Mucosa of descending colon (tissue), 3 donors: ENCODE data around the gene ENGASE. TPM values are rescaled to one million over a fixed set of nuclear protein-coding genes. Genes with fewer than 3 reads are reported as not detected.
A peak's percentile ranks its signal among the peaks of the same experiment; 100 is the strongest.

Experiments used
- ATAC-seq: fragments of 200-7000 bp; cut with Tn5 transposase; one replicate; pipeline ENCODE4 v1.9.1; 2020; ENCODE audit warnings: mild to moderate bottlenecking, moderate library complexity
- DNase-seq, 3 donors: peaks; one replicate each; pipeline ENCODE4 v3.0.0-alpha.2; 2020
- H3K36me3 ChIP-seq: fragments of 200-600 bp; one replicate; pipeline ENCODE4 v1.8.0; 2021; ENCODE audit warnings: low read depth, mild to moderate bottlenecking
- H3K4me1 ChIP-seq: fragments of 200-600 bp; one replicate; pipeline ENCODE4 v1.8.0; 2021; ENCODE audit warnings: low read depth, mild to moderate bottlenecking
- H3K4me3 ChIP-seq: fragments of 200-600 bp; one replicate; pipeline ENCODE4 v1.8.0; 2021; ENCODE audit warnings: mild to moderate bottlenecking
- H3K9me3 ChIP-seq: fragments of 200-600 bp; one replicate; pipeline ENCODE4 v1.8.0; 2021; ENCODE audit warnings: mild to moderate bottlenecking
- CTCF ChIP-seq: fragments of 200-600 bp; IDR thresholded peaks from one replicate; pipeline ENCODE4 v1.8.0; 2022; ENCODE audit warnings: antibody characterized with exemption, mild to moderate bottlenecking
- intact Hi-C, 2 donors: fragments of 100-400 bp; cut with DNase I in 1 of 2; cut with micrococcal nuclease in 1 of 2; formaldehyde crosslinking; loops; one replicate each; pipeline versions ENCODE4 v1.11.0 to v1.11.1; 2022; cut with DNase I, micrococcal nuclease
- total RNA-seq, 3 donors: library from RNA; stranded (reverse); fragmentation: NEBNext Ultra II Directional in 2 of 3; extraction: Animal tissue kit (Norgen Biotek cat#: 25700) in 2 of 3; gene quantifications; one replicate each; pipeline versions ENCODE4 v1.2.1 to v1.2.4, GENCODE V29; 2021 to 2023
- donor health status: DM: no; HTN: no; CAD: no; lungs with moderate emphysema.
- donor health status: DM: no; HTN: no; CAD: no.
- donor health status: DM: no; HTN: yes; CAD: no.

ENGASE gene
- total RNA-seq, 3 donors from 2014 or later, result 89.6 to 160 (median 97.4) TPM

- H3K4me1 ChIP-seq, result peaks cover 4% of the 10 kb centered on the region
- peak; percentile 77 for ATAC-seq
- no peak overlapping the region for H3K4me3 ChIP-seq
- TF ChIP-seq CTCF, result no peak
- H3K9me3 ChIP-seq, result no peaks in the 10 kb centered on the region
- H3K36me3 ChIP-seq, result no peaks in the 10 kb centered on the region
- DNase-seq, result no peak
- intact Hi-C loops, result no loop called here
Measured at GRCh38 chr17:79036596-79036995, 38.0 kb upstream of the ENGASE start.

- Histone ChIP-seq H3K9me3 (no peaks in the 10 kb centered on the region), H3K4me1 (peaks cover 10% of the 10 kb centered on the region), H3K36me3 (no peaks in the 10 kb centered on the region), H3K4me3 (no peak overlapping the region)
- no peak for ATAC-seq
- no peak for TF ChIP-seq CTCF
- DNase-seq, result peak in 1 of 3 donors; percentile 20
- intact Hi-C loops, result no loop called here
Measured at GRCh38 chr17:79038545-79039135, 36.0 kb upstream of the ENGASE start.

GRCh38 chr17:79039171-79039570, 35.5 kb upstream of the ENGASE start:
- ATAC-seq (no peak), DNase-seq (peak in 1 of 3 donors; percentile 18)
- Histone ChIP-seq H3K4me3 (no peak overlapping the region), H3K4me1 (peaks cover 6% of the 10 kb centered on the region), H3K9me3 (no peaks in the 10 kb centered on the region), H3K36me3 (no peaks in the 10 kb centered on the region)
- no peak for TF ChIP-seq CTCF
- intact Hi-C loops, result no loop called here

- no peak for DNase-seq
- TF ChIP-seq CTCF, result no peak
- ATAC-seq, result no peak
- Histone ChIP-seq H3K4me1 (peaks cover 6% of the 10 kb centered on the region), H3K36me3 (no peaks in the 10 kb centered on the region), H3K9me3 (no peaks in the 10 kb centered on the region), H3K4me3 (no peak overlapping the region)
- intact Hi-C loops, result no loop called here
Measured at GRCh38 chr17:79039886-79040285, 34.7 kb upstream of the ENGASE start.

- TF ChIP-seq CTCF, result no peak
- Histone ChIP-seq H3K36me3 (no peaks in the 10 kb centered on the region), H3K4me3 (no peak overlapping the region), H3K9me3 (no peaks in the 10 kb centered on the region), H3K4me1 (peaks cover 6% of the 10 kb centered on the region)
- ATAC-seq, result no peak
- intact Hi-C loops, result no loop called here
- DNase-seq, result peak in 1 of 3 donors; percentile 24
Measured at GRCh38 chr17:79041041-79041570, 33.5 kb upstream of the ENGASE start.
